Neuronal stem cell (in vitro differentiated cells): Measurements from ENCODE around the gene MBD1. TPM values are rescaled to one million over a fixed set of nuclear protein-coding genes. Genes with fewer than 3 reads are reported as not detected.
"Not testable (repeated sequence)": the region's sequence is repeated elsewhere in the genome, so short reads cannot be mapped to it uniquely, and the experiment has no call there.

Source experiments
- DNase-seq: peaks from one replicate; pipeline ENCODE4 v3.0.0-alpha.2; 2013; ENCODE audit warnings: low spot score
- H2AFZ ChIP-seq: one replicate; pipeline ENCODE4 v1.6.1; 2013; ENCODE audit warnings: mild to moderate bottlenecking, low read length, inconsistent platforms
- H2AK5ac ChIP-seq: 2 replicates; pipeline ENCODE4 v1.6.1; 2013; ENCODE audit warnings: low read depth, mild to moderate bottlenecking, inconsistent platforms, low read length, moderate library complexity, mixed read lengths
- H2BK120ac ChIP-seq: 2 replicates; pipeline ENCODE4 v1.6.1; 2013; ENCODE audit warnings: low read depth, mild to moderate bottlenecking, inconsistent platforms, low read length, moderate library complexity, mixed read lengths
- H2BK12ac ChIP-seq: one replicate; pipeline ENCODE4 v1.6.1; 2013; ENCODE audit warnings: low read length, inconsistent platforms
- H2BK15ac ChIP-seq: 2 replicates; pipeline ENCODE4 v1.6.1; 2013; ENCODE audit warnings: mild to moderate bottlenecking, low read length, inconsistent platforms, mixed read lengths
- H2BK5ac ChIP-seq: one replicate; pipeline ENCODE4 v1.6.1; 2013; ENCODE audit warnings: inconsistent platforms, mild to moderate bottlenecking, low read length, moderate library complexity
- H3K14ac ChIP-seq: one replicate; pipeline ENCODE4 v1.6.1; 2013; ENCODE audit warnings: low read length, inconsistent platforms
- H3K18ac ChIP-seq: 2 replicates; pipeline ENCODE4 v1.6.1; 2013; ENCODE audit warnings: low read length, inconsistent platforms
- H3K23ac ChIP-seq: 2 replicates; pipeline ENCODE4 v1.6.1; 2013; ENCODE audit warnings: low read depth, mild to moderate bottlenecking, mixed read lengths, low read length, inconsistent platforms; ENCODE audit not compliant: poor library complexity
- H3K27ac ChIP-seq: replicated peaks from 3 replicates; pipeline ENCODE4 v1.5.1; 2013; ENCODE audit warnings: low read length, inconsistent platforms
- H3K27me3 ChIP-seq, 3 experiments: 2 replicates each; pipeline ENCODE4 v1.6.1; 2013; ENCODE audit warnings: low read length in 3 of 3, mild to moderate bottlenecking in 2 of 3, inconsistent platforms in 1 of 3, low read depth in 1 of 3, mixed read lengths in 1 of 3, moderate library complexity in 1 of 3; ENCODE audit not compliant: control insufficient read depth in 3 of 3, insufficient read depth in 3 of 3
- H3K36me3 ChIP-seq, 2 donors: replicated peaks in 1 of 2; 2 replicates each; pipeline ENCODE4 v1.6.1; 2013; ENCODE audit warnings: low read length in 2 of 2; ENCODE audit not compliant: control insufficient read depth in 2 of 2, insufficient read depth in 2 of 2
- H3K4ac ChIP-seq: 2 replicates; pipeline ENCODE4 v1.6.1; 2013; ENCODE audit warnings: inconsistent platforms, mild to moderate bottlenecking, low read length, moderate library complexity
- H3K4me1 ChIP-seq, 2 donors: 1 replicate in 1 of 2; 2 replicates in 1 of 2; pipeline ENCODE4 v1.6.1; 2013; ENCODE audit warnings: low read length in 2 of 2, low read depth in 1 of 2; ENCODE audit not compliant: control insufficient read depth in 2 of 2, insufficient read depth in 1 of 2
- H3K4me2 ChIP-seq: one replicate; pipeline ENCODE4 v1.6.1; 2013; ENCODE audit warnings: mild to moderate bottlenecking, low read length, inconsistent platforms; ENCODE audit not compliant: insufficient read depth, poor library complexity, severe bottlenecking
- H3K4me3 ChIP-seq, 2 donors: 2 replicates each; pipeline ENCODE4 v1.5.1; 2013; ENCODE audit warnings: low read length in 2 of 2, mild to moderate bottlenecking in 2 of 2, inconsistent platforms in 1 of 2, moderate library complexity in 1 of 2
- H3K79me1 ChIP-seq: one replicate; pipeline ENCODE4 v1.6.1; 2013; ENCODE audit warnings: low read depth, mild to moderate bottlenecking, inconsistent platforms, low read length, moderate library complexity
- H3K9ac ChIP-seq: one replicate; pipeline ENCODE4 v1.6.1; 2013; ENCODE audit warnings: mild to moderate bottlenecking, low read depth, low read length, inconsistent platforms; ENCODE audit not compliant: poor library complexity
- H3K9me3 ChIP-seq, 2 donors: replicated peaks in 1 of 2; 2 replicates each; pipeline versions ENCODE3 to v1.6.1; 2013; ENCODE audit warnings: low read length in 2 of 2, mild to moderate bottlenecking in 2 of 2, inconsistent platforms in 1 of 2, low read depth in 1 of 2, mixed read lengths in 1 of 2, moderate library complexity in 1 of 2; ENCODE audit not compliant: control insufficient read depth in 2 of 2, insufficient read depth in 1 of 2
- H4K8ac ChIP-seq: one replicate; pipeline ENCODE4 v1.6.1; 2013; ENCODE audit warnings: low read depth, mild to moderate bottlenecking, inconsistent platforms, low read length, moderate library complexity
- H4K91ac ChIP-seq: one replicate; pipeline ENCODE4 v1.6.1; 2013; ENCODE audit warnings: low read length, low read depth, mild to moderate bottlenecking, inconsistent platforms; ENCODE audit not compliant: poor library complexity
- WGBS, 2 donors: extraction: QIAGEN DNeasy Blood & Tissue Kit; methylation state at CpG; one replicate each; pipeline ENCODE4 v1.1.7; 2013; ENCODE audit warnings: missing lambda C conversion rate in 2 of 2, mixed read lengths in 1 of 2; ENCODE audit not compliant: insufficient read length in 2 of 2, insufficient replicate concordance in 1 of 2; ENCODE audit errors: extremely low coverage in 2 of 2; 5-methylcytosine and 5-hydroxymethylcytosine counted together
- small RNA-seq: library from polyadenylated mRNA; stranded (forward); fragments of <200 nt; extraction: miRNeasy Mini kit (QIAGEN cat#:217004); gene quantifications from one replicate; pipeline ENCODE3, GENCODE V24; 2013; ENCODE audit not compliant: insufficient read depth

The MBD1 gene

DNA sequence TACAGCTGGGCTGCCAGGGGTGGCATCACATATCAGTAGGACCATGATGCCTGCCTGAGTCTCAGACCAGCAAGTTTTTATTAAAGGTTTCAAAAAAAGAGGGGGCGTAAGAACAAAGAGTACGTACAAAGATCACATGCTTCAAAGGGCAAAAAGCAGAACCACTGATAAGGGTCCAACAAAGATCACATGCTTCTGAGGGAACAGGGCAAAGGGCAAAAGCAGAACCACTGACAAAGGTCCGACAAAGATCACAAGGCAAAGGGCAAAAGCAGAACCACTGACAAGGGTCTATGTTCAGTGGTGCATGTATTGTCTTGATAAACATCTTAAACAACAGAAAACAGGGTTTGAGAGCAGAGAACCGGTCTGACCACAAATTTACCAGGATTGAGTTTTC, 61.1 kb downstream of the MBD1 start:
- H4K8ac ChIP-seq, H2BK12ac ChIP-seq, H3K4me1 ChIP-seq, H4K91ac ChIP-seq, H3K9ac ChIP-seq, H3K14ac ChIP-seq, H3K4me2 ChIP-seq, H2AFZ ChIP-seq, H2BK120ac ChIP-seq, H3K27ac ChIP-seq, H3K23ac ChIP-seq, H2AK5ac ChIP-seq, H3K4ac ChIP-seq, DNase-seq, H3K18ac ChIP-seq, H3K27me3 ChIP-seq, H2BK5ac ChIP-seq, H3K9me3 ChIP-seq, H3K79me1 ChIP-seq, H3K36me3 ChIP-seq, H3K4me3 ChIP-seq, H2BK15ac ChIP-seq: not testable (repeated sequence)
- no CpG with 5 or more reads among the region's 4 CpGs for WGBS, 2 donors

Small RNAs within 50 kb of the gene (small RNA-seq; reads per million reads assigned to genes)
- not detected for gene RNA5SP458
